Caco-2 (cell line): ENCODE measurements around the gene FOXP4. TPM values are rescaled to one million over a fixed set of nuclear protein-coding genes. Genes with fewer than 3 reads are reported as not detected.

ENCODE experiments used
- BruUV-seq: library from RNA; stranded (reverse); fragments of 400-500 nt; replicated peaks from 2 replicates; lab custom pipeline; 2021; lab: Mats Ljungman, UMichigan
- CTCF ChIA-PET: fragments of 300-600 bp; sonication (Branson Sonifier 250); formaldehyde crosslinking; loops from one replicate; lab custom pipeline; 2022; ENCODE audit warnings: antibody characterized with exemption; lab: Charles Lee
- POLR2A ChIA-PET: fragments of 300-600 bp; sonication (Branson Sonifier 250); formaldehyde crosslinking; loops from one replicate; lab custom pipeline; 2022; ENCODE audit warnings: antibody characterized with exemption; lab: Charles Lee
- DNase-seq, 2 experiments: peaks; one replicate each; pipeline versions ENCODE4 v3.0.0 to v3.0.0-alpha.2; 2020 to 2022
- H3K27me3 ChIP-seq: replicated peaks from 2 replicates; pipeline ENCODE4 v1.6.0; 2011; ENCODE audit warnings: low read length; ENCODE audit not compliant: control insufficient read depth, insufficient read depth
- H3K36me3 ChIP-seq: 2 replicates; pipeline ENCODE4 v1.5.1; 2011; ENCODE audit warnings: low read length; ENCODE audit not compliant: control insufficient read depth, insufficient read depth
- H3K4me1 ChIP-seq: fragments of 250-450 bp; sonication (Bioruptor Pico); 2 replicates; pipeline ENCODE4 v1.5.1; 2020; ENCODE audit warnings: mild to moderate bottlenecking
- H3K4me3 ChIP-seq: 2 replicates; pipeline ENCODE4 v1.5.1; 2011; ENCODE audit warnings: low read depth, mild to moderate bottlenecking, control low read depth, low read length
- H3K9me3 ChIP-seq: fragments of 250-450 bp; sonication (Bioruptor Pico); 2 replicates; pipeline ENCODE4 v1.5.1; 2020; ENCODE audit warnings: mild to moderate bottlenecking, moderate library complexity
- H3K27ac Mint-ChIP-seq: one replicate; pipeline ENCODE4 v1.8.0; 2022; ENCODE audit warnings: mixed read lengths; ENCODE audit not compliant: unreplicated experiment
- H3K27me3 Mint-ChIP-seq: one replicate; pipeline ENCODE4 v1.8.0; 2022; ENCODE audit warnings: mixed read lengths; ENCODE audit not compliant: insufficient read depth, unreplicated experiment
- H3K36me3 Mint-ChIP-seq: one replicate; pipeline ENCODE4 v1.8.0; 2022; ENCODE audit warnings: mild to moderate bottlenecking, mixed read lengths; ENCODE audit not compliant: insufficient read depth, unreplicated experiment
- H3K4me1 Mint-ChIP-seq: one replicate; pipeline ENCODE4 v1.8.0; 2022; ENCODE audit warnings: low read depth, mixed read lengths; ENCODE audit not compliant: unreplicated experiment
- H3K4me3 Mint-ChIP-seq: one replicate; pipeline ENCODE4 v1.8.0; 2022; ENCODE audit warnings: mild to moderate bottlenecking, moderate library complexity, mixed read lengths; ENCODE audit not compliant: unreplicated experiment
- H3K9me3 Mint-ChIP-seq: one replicate; pipeline ENCODE4 v1.8.0; 2022; ENCODE audit warnings: mixed read lengths; ENCODE audit not compliant: unreplicated experiment
- CTCF ChIP-seq, 2 experiments: fragments of 200-600 bp in 1 of 2; IDR thresholded peaks; 1 replicate in 1 of 2; 2 replicates in 1 of 2; pipeline versions ENCODE4 v1.5.1 to v1.8.0; 2011 to 2022; ENCODE audit warnings: antibody characterized with exemption in 1 of 2, control low read depth in 1 of 2, inconsistent platforms in 1 of 2, low read depth in 1 of 2, low read length in 1 of 2, mild to moderate bottlenecking in 1 of 2, moderate library complexity in 1 of 2; ENCODE audit not compliant: insufficient read depth in 1 of 2, severe bottlenecking in 1 of 2, unreplicated experiment in 1 of 2
- intact Hi-C: fragments of 100-400 bp; cut with micrococcal nuclease; formaldehyde crosslinking; loops from one replicate; pipeline ENCODE4 v1.10.0; 2022; ENCODE audit not compliant: unreplicated experiment
- total RNA-seq: library from RNA; stranded (reverse); gene quantifications from 2 replicates; pipeline ENCODE4 v1.2.3, GENCODE V29; 2022

The FOXP4 gene
- total RNA-seq, 1 experiment from 2014 or later: 117 TPM

GRCh38 chr6:41519745-41520699, 26.2 kb upstream of the FOXP4 start:
- TSS peak; percentile 75 for BruUV-seq
- Mint-ChIP-seq H3K4me3 (peak overlapping the region; percentile 69), H3K27ac (peak overlapping the region; percentile 95), H3K27me3 (no peaks in the 10 kb centered on the region), H3K36me3 (peaks cover 24% of the 10 kb centered on the region), H3K9me3 (no peaks in the 10 kb centered on the region), H3K4me1 (peaks cover 72% of the 10 kb centered on the region)
- Histone ChIP-seq H3K9me3 (no peaks in the 10 kb centered on the region), H3K36me3 (no peaks in the 10 kb centered on the region; the same call in 1 of the 2 replicates), H3K4me3 (no peak overlapping the region), H3K27me3 (no peaks in the 10 kb centered on the region), H3K4me1 (peaks cover 65% of the 10 kb centered on the region)
- ChIA-PET CTCF (interaction anchor here (0.7 to 1.7 kb wide), 10 partner anchors 11 to 162 kb away, joined by 3 to 10 read pairs (median 4); no protein-coding TSS in a partner anchor), POLR2A (interaction anchor here (0.5 to 1.6 kb wide), 7 partner anchors 17 to 447 kb away, joined by 3 to 4 read pairs (median 4); partner anchors contain the start of genes NFYA and OARD1)
- intact Hi-C loops: loop anchor here (1.0 kb wide), 6 partner anchors 16 to 65 kb away; no protein-coding TSS in a partner anchor
- peak; percentile 97 to 98 for DNase-seq
- TF ChIP-seq CTCF (IDR thresholded peaks at IDR 0.05; ENCODE audit: insufficient read depth in 1 of 2, low read depth in 1 of 2, low read length in 1 of 2, severe bottlenecking in 1 of 2, unreplicated experiment in 1 of 2): no peak

GRCh38 chr6:41522780-41523548, 23.2 kb upstream of the FOXP4 start:
- no peak for TF ChIP-seq CTCF (IDR thresholded peaks at IDR 0.05; ENCODE audit: insufficient read depth in 1 of 2, low read depth in 1 of 2, low read length in 1 of 2, severe bottlenecking in 1 of 2, unreplicated experiment in 1 of 2)
- H3K4me3 ChIP-seq: no peak overlapping the region
- H3K9me3 Mint-ChIP-seq: no peaks in the 10 kb centered on the region
- ChIA-PET CTCF (no interaction called here), POLR2A (no interaction called here)
- no peaks in the 10 kb centered on the region; the same call in 1 of the 2 replicates for H3K36me3 ChIP-seq
- no peaks in the 10 kb centered on the region for H3K27me3 Mint-ChIP-seq
- H3K9me3 ChIP-seq: no peaks in the 10 kb centered on the region
- H3K36me3 Mint-ChIP-seq: peaks cover 24% of the 10 kb centered on the region
- BruUV-seq: no TSS peak
- H3K27me3 ChIP-seq: no peaks in the 10 kb centered on the region
- no peak overlapping the region for H3K4me3 Mint-ChIP-seq
- intact Hi-C loops: no loop called here
- no peak for DNase-seq
- H3K4me1 Mint-ChIP-seq: peaks cover 75% of the 10 kb centered on the region
- H3K27ac Mint-ChIP-seq: peak overlapping the region; percentile 95
- H3K4me1 ChIP-seq: peaks cover 70% of the 10 kb centered on the region
